Suprapubic skin (tissue), 4 donors: ENCODE measurements around the gene SOX6.

Source experiments
- EP300 ChIP-seq: sonication (generic); formaldehyde crosslinking; IDR thresholded peaks from one replicate; pipeline ENCODE4 v1.6.1; 2017; ENCODE audit warnings: antibody characterized with exemption
- POLR2AphosphoS5 ChIP-seq, 3 donors: sonication (generic); formaldehyde crosslinking; IDR thresholded peaks; one replicate each; pipeline ENCODE4 v1.6.1; 2017; ENCODE audit warnings: antibody characterized with exemption in 3 of 3
- TF ChIP-seq, protein P1 (sequence below), 2 donors: fragments of 200-600 bp in 1 of 2; fragments of 450-650 bp in 1 of 2; sonication (generic) in 1 of 2; IDR thresholded peaks; one replicate each; pipeline ENCODE4 v1.5.1; 2016 to 2019; ENCODE audit warnings: antibody characterized with exemption in 2 of 2, mild to moderate bottlenecking in 1 of 2, moderate library complexity in 1 of 2

GRCh38 chr11:16287630-16288280 is 68.6 kb downstream of the SOX6 start:
- TF ChIP-seq, protein P1, sequence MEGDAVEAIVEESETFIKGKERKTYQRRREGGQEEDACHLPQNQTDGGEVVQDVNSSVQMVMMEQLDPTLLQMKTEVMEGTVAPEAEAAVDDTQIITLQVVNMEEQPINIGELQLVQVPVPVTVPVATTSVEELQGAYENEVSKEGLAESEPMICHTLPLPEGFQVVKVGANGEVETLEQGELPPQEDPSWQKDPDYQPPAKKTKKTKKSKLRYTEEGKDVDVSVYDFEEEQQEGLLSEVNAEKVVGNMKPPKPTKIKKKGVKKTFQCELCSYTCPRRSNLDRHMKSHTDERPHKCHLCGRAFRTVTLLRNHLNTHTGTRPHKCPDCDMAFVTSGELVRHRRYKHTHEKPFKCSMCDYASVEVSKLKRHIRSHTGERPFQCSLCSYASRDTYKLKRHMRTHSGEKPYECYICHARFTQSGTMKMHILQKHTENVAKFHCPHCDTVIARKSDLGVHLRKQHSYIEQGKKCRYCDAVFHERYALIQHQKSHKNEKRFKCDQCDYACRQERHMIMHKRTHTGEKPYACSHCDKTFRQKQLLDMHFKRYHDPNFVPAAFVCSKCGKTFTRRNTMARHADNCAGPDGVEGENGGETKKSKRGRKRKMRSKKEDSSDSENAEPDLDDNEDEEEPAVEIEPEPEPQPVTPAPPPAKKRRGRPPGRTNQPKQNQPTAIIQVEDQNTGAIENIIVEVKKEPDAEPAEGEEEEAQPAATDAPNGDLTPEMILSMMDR (IDR thresholded peaks at IDR 0.05): no peak
- TF ChIP-seq POLR2AphosphoS5 (IDR thresholded peaks at IDR 0.05) (no peak), EP300 (no peak)
